ENCODE data around the gene ADM2.

Gene ADM2

DNA sequence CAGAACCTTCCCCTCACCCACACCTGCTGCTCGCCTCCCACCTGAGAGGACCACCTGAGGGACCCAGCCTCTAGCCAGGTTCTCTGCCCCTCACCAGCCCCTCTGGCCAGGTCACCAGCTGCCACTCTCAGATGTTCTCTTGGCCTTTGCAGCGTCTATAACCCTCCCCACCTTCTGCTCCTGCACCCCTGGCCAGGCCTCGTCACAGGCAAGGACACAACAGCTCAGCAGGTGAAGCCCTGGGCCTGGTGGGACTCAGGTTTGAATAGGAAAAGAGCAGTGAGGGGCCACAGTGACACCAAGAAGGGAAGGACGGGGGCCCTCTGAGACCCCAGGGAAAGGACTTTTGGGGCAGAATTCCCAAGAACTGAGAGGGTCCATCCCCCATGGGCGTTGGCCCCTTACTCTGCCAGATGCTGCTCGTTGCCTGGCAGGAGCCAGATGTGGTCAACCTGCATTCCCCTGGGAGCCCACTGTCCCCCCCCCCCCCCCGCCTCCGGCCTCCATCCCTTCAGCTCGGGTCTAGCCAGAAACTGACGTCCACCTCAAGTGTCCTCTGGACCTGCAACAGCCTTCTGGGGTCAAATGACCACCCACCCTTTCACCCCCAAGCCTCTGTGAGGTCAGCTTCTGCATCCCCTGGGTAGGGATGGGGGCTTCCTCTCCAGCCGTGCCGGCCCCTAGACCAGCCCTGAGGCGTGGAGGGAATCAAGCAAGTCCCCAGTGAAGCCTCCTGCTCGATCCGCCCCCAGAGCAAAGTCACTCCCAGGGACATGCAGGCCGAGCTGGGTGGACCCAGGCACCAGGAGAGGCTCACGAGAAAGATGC is 35.2 kb upstream of the ADM2 start:
- no peak for DNase-seq

GRCh38 chr22:50446708-50447575 is 34.4 kb upstream of the ADM2 start:
- DNase-seq, result no peak

GRCh38 chr22:50447576-50448551 is 33.5 kb upstream of the ADM2 start:
- no peak for DNase-seq

- DNase-seq, result no peak
These were observed 28.7 kb upstream of the ADM2 start for GRCh38 chr22:50452649-50453048.

- no peak for DNase-seq
These were observed 26.7 kb upstream of the ADM2 start for GRCh38 chr22:50454556-50455075.

DNA sequence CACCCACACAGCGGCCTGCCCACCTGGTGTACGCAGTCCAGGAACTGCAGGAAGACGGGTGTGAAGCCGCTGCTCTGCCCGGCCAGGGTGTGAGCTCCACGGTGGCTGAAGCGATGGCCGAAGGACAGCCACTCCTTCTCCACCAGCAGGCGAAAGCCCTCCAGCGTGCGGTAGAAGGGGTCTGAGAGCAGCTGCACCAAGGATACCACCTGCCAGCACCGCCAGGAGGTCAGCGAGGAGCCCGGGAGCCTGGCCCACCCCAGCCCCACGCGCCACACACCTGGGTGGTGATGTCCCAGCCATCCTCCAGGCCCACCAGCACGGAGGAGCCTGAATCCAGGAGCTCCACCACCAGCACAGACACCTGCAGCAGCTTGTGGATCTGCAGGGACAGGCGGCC is 26.1 kb upstream of the ADM2 start:
- DNase-seq, result no peak

GRCh38 chr22:50456026-50456425 is 25.3 kb upstream of the ADM2 start:
- no peak for DNase-seq

GRCh38 chr22:50456466-50457234 is 24.7 kb upstream of the ADM2 start:
- no peak for DNase-seq

DNA sequence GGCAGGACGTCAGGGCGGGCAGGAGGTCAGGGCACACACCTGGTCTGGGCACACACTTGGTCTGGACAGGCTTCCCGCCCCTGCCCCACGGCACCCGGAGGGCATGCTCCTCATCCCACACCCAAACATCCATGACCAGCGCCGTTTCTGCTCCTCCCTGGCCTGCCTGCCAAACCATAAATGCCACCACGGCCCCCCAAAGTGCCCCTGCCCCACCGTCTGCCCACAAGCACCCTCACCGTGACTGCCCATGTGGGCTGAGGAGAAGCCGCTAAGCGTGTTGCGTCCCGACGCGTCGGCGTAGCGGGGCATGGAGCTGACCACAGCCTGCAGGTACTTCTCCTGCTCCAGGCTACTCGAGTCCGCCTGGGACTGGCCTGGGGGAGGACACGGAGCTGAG is 22.3 kb upstream of the ADM2 start:
- DNase-seq, result no peak

DNA sequence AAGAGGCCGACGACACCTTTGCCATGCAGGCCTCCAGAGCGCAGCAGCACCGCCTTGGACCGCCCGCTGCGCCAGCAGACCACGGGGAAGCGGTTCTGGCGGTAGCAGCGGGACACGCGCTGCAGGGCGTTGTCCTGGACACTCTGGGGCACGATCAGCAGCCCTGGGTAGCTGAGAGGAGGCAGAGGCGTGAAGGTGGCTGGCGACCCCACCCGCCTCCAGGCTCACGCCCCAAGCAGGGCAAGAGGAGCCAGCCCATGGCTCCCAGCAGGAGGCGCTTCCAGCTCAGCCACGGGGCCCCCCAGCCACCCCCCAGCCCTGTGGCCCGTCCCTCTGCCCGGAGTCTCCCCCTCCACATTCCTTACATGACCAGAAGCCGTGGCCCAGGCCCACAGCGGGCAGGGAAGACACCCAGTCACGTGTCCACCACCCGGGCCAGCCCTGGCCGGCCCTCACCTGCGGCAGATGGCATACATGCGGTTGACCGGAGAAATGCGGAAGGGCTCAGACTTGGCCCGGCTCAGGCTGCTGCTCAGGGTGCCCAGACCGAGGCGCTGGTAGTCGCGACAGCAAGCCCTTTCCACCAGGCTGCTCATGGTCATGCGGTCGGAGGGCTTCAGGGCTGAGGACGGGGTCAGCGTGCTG is 21.7 kb upstream of the ADM2 start:
- DNase-seq, result no peak

DNA sequence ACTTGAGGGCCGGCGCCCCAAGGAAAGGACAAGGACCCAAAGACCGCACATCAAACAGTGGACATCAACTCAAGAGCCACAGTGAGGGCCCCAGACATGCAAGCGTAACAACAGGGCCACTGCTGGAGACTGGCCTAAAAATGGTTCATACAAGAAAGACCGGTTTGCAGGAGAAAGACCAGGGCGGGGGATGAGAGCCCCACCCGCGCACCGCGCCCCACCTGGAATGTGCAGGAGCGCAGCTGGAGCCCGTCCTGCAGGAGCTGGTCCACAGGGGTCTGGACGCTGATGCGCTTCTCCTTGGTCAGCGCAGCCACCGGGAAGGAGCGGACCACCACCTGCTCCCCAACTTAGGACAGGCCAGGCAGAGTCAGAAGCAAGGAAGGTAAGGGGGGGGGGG is 20.4 kb upstream of the ADM2 start:
- DNase-seq, result no peak

DNA sequence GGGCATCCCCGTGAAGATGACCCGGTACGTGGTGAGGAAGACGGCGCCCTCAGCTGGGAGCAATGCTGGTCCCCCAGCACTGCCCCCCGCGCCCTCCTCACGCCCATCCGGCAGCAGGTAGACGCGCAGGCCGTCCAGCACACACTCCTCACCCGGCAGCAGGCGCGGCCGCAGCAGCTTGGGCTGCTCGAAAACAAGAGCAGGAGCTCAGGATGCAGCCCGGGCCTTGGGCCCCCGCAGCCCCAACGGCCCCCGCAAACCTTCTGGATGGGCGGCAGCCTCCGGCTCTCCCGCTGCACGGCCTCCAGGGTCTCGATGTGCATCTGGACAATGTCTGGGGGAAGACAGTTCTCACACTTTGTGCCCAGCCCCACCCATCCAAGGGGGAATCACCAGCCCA is 19.8 kb upstream of the ADM2 start:
- DNase-seq, result no peak

GRCh38 chr22:50461979-50462540 is 19.3 kb upstream of the ADM2 start:
- DNase-seq, result no peak

DNA sequence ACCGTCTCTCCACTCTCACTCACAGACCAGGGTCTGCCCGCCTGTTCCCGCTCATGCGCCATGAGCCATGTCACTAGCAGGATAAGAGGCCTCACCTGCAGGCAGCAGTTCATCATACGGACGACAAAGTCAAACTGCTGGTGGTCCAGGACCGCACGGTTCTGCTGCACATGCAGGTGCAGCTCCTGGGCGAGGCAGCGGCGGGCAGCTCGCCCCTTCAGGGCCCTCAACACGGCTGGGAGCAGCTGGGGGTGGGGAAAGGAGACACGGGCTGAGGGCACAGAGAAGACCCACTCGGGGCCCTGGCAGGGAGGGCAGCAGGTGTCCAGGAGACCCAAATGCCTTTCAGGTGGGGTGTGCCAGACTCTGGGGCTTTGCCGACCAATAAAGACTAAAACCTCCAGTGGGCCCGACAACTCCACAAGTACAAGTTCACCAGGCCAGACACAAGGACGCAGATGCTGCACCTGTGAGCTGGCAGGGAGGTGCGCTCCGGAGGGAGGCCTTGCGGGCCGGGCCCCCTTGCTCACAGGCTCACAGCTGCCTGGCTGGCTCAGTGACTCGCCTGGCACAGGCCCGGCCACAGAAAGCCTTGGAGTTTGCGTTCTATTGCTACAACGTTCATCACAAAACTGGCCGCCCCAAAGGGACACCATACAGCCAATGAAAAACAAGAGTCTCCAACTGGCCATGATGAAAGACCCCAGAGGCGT is 18.0 kb upstream of the ADM2 start:
- no peak for DNase-seq

- DNase-seq, result no peak
These were observed 16.9 kb upstream of the ADM2 start for GRCh38 chr22:50464451-50464850.

DNA sequence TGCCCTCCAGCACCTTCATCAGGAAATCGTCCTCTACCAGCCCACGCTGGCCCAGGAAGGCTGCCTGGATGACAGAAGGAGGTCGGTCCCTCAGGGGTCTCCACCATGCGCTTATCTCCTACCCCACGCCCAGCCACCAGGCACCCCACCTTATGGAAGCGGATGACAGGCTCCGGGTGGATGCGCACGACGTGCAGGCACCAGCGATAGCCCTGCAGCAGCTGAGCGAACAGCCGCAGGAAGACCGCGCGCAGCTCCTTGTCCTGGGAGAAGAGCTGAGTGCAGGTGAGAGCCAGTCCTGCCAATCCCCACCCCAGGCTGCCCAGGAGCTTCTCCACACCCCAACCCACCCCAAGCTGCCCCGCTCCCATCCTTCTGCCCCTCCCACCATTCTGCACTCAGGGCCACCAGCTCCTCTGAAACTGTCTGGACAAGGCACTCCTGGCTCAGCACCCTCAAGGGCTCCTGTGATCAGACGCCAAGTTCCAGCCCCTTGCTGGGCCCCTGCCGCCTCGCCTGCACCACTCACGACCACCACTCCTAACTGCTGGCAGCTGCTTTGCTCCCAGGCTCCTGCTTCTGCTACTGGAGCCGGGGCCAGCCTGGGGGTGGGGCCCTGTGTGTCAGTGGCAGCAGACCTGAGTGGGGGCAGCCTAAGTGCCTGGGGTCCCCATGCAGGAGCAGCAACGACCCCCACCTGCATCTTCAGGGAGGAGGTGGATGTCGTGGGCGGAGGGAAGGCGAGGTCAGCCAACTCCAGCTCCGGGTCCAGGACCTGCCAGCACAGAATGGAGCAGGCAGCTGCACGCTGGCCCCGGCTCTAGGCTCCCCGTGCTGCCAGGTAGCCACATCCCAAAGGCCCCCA is 16.0 kb upstream of the ADM2 start:
- DNase-seq, result no peak

- DNase-seq, result no peak
These were observed 14.0 kb upstream of the ADM2 start for GRCh38 chr22:50467341-50467740.

DNA sequence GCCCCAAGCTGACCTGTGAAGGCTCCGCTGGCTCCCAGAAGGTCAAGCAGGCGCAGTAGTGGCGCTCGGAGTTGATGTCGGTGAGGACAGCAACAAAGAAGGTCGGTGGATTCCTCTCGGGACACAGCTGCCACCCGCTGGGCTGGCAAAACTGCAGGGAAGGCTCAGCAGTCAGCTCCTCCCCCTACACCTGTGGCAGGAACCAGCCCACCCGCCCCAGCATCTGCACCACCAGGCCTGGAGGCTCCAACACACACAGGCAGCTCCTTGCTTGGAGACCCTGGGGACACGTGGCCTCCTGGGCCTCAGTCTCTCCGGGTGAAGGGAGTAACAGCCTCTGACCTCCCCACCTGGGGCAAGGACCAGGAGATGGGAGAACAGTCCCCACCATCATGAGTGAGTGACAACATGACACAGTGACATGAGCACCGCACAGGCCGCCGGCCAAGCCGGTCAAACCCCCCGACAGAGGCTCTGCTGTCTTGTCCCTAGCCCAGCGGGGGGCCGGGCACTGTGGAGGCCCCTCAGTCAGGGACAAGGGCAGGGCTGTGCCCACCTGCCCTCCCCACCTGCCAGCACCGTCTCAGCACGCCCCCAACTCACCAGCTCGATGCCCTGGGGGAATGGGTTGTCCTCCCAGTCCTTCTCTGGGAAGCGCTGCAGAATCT is 13.4 kb upstream of the ADM2 start:
- no peak for DNase-seq

DNA sequence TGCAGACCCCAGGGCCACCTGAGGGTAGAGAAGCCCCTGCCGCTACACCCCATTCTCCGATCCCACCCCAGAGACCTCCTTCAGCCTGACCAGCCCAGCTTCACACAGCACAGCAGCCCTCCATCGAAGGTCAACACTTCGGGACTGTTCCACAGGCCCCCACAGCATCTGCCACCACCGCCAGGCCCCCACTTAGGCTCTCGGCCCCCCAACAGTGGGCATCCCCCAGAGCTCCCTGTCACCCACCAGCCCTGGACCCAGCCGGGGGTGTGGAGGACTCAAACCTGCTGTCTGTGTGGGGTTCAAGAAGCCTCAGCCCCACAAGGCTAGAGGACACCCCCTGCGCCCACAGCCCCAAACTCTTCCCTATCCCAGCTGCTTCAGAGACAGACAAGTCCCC is 12.7 kb upstream of the ADM2 start:
- no peak for DNase-seq

Measured in NCI-H187 treated with DMSO at 0.1 percent for 48 hours (cell line).